Measurements from ENCODE around the gene NFIC.
"Not testable (repeated sequence)": the region's sequence is repeated elsewhere in the genome, so short reads cannot be mapped to it uniquely, and the experiment has no call there.

The NFIC gene

GRCh38 chr19:3496392-3497273 is 130.2 kb downstream of the NFIC start:
- DNase-seq = no peak

DNA sequence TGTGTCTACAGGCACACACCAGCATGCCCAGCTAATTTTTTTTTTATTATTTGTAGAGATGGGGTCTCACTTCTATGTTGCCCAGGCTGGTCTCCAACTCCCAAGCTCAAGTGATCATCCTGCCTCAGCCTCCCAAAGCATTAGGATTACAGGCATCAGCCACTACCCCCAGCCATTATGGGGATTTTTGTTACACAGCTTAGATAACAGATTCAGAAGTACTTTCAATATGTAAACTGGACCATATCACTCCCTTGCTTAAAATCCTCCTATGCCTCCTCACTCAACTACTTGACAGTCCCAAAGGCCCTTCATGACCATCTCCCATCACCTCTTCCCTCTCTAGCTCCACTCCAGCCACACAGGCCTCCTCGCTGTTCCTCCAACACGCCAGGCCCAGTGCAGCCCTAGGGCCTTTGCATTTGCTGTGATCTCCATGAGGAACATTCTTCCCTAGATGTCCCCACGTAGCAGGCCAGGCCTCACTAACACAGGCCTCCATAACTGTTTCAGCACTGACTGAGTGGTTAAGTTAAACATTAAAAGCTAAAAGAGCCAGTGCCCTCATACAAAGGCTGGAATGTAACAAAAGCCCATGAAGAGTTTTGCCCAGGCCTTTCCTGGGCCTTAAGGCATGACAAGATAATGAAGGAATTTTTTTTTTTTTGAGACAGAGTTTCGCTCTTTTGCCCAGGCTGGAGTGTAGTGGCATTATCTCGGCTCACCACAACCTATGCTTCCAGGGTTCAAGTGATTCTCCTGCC is 131.6 kb downstream of the NFIC start:
- no peak for DNase-seq

DNA sequence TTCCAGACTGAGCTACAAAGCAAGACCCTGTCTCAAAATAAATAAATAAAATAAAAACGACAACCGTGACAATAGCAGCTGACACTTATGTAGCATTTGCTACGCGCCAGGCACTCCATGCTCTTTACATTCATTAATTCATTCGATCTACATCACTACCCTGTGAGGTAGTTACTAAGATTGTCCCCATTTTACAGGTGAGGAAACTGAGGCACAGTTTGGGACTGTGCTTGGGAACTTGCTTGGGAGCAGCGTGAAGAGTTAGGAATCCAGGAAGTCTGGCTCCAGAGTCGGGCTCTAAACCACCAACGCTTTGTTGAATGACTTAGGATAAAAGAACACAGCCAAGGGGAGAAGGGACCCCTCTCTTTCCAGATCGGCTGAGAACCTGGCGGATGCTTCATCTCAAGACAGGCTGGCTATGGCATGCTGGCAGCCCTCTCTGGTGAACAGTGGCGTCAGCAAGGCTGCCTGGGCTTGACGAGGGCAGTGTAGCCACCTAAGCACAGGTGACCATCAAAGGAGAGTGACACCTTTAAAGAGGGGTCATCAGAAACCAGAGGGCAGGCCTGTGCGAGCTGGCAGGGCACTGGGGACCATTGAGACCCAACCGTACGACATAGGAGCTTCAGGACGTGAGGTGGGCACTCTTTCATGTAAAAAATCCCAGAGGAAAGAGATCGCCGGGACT is 133.5 kb downstream of the NFIC start:
- no peak for DNase-seq

GRCh38 chr19:3500429-3501101 is 134.2 kb downstream of the NFIC start, which contains the start of gene DOHH:
DOHH (minus strand) TSS chr19:3500674; CDS start chr19:3496814, 3,860 bp downstream.
- peak; percentile 96 to 97 for DNase-seq

- DNase-seq = no peak
Measured at GRCh38 chr19:3501780-3502179, 135.4 kb downstream of the NFIC start.

GRCh38 chr19:3503036-3503572 is 136.7 kb downstream of the NFIC start:
- DNase-seq = no peak

DNA sequence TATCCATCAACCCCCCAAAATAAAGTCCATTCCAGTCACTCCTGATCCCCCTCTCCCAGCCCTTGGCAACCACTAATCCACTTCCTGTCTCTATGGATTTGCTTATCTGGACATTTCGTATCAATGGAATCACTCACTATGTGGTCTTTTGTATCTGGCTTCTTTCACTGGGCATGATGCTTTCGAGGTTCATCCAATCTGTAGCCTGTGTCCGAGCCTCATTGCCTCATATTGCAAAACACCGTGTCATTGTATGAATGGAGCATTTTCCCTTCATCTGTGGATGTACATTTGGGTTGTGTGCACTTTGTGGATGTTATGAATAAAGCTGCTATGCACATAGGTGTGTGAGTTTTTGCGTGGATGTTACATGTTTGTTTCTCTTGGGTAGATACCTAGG is 138.4 kb downstream of the NFIC start:
- DNase-seq = no peak

GRCh38 chr19:3505598-3506383 is 139.4 kb downstream of the NFIC start, which contains the start of gene FZR1:
FZR1 (plus strand) TSS chr19:3506311; CDS start chr19:3522990, 16,679 bp downstream.
- DNase-seq = peak; percentile 100

DNA sequence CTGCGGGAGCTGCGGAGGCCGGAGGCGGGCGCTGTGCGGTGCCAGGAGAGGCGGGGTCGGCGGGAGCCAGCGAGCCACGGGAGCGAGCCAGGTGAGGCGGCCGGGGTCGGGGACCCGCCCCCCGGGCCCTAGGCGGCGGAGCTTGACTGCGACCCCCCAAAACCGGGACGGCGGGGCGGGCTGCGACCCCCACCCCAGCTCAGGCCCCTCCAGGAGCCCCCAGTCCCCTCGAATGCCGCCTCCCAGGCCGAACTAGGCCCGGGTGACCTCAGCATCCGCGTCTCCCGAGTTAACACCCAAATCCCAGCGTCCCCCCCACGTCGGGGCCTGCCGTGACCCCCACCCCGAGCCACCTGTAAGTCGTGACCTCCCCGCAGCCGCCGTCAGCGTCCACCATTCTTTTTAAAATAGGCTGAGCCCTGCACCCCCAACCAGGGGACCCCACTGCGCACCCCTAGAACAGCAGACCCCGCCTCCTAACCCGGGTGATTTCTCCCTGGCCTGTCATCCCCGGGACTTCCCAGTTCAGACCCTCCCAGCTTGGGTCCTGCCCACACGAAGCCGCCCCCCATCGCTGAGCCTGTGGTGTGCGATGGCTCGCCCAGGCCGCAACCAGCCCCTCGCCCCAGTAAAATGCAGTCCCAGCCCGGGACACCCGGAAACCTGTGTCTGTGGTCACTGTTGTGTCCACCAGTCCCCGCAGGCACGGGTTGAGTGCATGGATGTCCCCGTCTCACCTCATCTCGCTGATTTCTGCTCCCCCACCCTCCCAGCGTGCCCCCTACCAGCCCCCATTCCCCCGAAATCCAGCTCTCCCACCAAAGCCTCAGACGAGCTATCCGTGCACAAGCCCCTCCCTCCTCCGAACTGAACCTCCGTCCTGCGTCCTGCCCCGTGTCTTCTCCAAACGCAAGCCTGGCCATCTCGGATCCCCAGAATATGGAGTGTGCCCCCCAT is 140.3 kb downstream of the NFIC start:
- peak; percentile 59 to 64 for DNase-seq

GRCh38 chr19:3507371-3508120 is 141.2 kb downstream of the NFIC start:
- peak; percentile 50 to 60 for DNase-seq

GRCh38 chr19:3508121-3508661 is 141.8 kb downstream of the NFIC start:
- DNase-seq = not testable (repeated sequence)

DNA sequence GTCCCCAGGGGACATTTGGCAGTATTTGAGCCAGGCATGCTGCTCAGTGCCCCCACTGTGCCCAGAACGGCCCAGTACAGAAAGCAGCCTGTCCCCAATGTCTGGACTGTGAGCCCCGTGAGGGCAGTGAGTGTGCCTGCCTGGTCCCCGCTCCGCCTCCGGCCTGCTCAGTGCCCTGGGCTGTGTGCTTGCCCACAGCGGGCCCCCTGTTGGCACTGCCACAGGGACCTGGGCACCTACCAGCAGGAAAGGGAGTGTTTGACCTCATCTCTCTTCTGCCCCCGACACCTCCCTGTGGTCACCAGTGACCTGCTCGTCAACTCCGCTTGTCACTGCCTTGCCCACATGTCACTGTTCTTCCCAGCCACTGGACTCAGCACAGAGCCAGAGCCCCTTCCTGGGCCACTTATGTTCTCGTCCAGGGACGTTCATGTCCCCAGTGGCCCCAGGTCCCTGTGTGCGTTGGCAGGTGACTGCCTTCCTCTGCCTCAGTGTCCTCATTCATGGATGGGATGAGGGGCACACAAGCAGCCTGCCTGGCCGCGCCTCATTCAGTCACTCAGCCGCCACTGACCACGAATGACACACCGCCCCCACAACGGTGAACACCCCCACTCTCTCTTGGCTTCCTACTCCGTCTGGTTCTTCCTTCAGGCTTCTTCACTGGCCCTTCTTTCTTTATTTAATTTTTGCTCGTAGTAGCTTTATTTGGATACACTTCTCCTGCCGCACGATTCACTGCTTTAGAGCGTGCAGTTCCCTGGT is 142.6 kb downstream of the NFIC start:
- no peak for DNase-seq

GRCh38 chr19:3509566-3509989 is 143.2 kb downstream of the NFIC start:
- no peak for DNase-seq

DNA sequence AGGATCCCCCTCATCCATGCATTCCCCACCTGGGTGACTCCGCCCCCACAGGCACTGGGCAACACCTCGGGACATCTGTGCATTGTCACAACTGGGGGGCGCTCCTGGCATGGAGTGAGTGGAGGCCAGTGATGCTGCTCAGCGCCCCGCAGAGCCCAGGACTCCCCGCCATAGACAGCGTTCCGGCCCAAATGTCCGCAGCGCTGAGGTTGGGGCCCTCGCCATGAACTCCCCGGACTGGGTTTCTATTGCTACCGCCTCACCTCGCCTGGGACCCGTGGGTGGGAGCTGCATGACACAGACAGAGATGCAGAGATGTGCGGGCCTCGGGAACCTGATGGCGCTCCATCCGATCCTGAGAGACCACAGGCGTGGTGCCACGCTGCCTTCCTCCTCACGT is 144.3 kb downstream of the NFIC start:
- no peak for DNase-seq

- no peak for DNase-seq
Measured at GRCh38 chr19:3511506-3512251, 145.3 kb downstream of the NFIC start.

DNA sequence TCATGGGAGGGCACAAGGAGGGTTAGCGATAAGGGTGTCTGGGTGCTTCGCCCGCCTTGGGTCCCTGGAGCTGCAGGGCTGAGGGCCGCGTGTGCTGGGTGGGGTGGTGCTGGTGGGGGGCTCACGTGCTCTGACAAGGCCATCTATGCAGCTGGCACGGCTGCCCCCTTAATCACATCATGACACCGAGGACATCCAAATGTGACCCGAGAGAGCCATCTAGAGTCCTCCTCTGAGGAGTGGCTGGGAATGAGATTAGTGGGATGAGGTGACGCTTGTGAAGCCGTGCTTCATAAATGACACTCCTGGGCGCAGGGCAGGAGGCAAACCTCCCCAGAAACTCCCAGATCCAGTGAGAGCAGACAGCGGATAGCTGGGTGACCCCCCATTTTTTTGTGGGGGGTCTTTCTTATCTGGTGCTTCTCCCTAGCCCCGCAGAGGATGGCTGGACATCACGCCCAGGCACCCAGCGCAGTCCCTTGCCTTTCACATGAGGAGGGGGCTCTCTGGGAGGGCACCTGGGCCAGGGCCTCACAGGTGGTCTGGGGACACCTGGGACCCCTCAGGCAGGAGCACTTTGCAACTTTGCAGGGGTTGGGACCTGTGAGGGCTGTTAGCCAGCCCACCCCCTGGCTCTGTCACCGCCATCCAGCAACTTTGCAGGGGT is 146.3 kb downstream of the NFIC start:
- DNase-seq = no peak

Measured in CD4-positive, alpha-beta T cell treated with Interleukin-1 beta for 1 hour (primary cell).